GM19240 (cell line): Measurements from ENCODE around the gene NCOA3.

Experiments
- DNase-seq: peaks from one replicate; pipeline ENCODE4 v3.0.0; 2011; ENCODE audit warnings: low spot score; ENCODE audit not compliant: insufficient read length

Gene NCOA3

DNA sequence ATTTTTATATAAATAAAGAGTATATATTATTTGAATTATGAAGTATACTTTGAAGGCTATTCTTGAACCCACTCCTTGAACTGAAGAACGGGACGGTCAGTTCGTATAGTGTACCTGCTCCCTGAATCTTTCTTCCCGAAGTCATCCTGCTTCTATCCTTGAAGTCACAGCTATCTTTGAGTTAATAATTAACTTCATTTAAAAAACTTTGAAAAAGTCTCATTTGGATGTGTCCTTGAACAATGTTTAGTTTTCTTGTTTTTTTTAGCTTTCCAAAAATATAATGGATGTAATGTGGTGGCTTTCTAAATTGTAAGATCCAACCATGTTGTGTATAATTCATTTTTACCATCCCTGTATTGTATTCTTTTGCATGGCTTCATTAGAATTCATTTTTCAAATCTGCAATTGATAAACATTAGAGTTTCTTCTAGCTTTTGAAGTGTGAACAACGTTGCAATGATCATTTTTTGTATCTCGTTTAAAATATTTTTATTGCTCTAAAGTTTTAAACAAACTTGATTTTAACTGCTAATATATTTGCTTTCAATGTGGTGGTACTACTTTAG is 94.4 kb downstream of the NCOA3 start:
- DNase-seq, result no peak

DNA sequence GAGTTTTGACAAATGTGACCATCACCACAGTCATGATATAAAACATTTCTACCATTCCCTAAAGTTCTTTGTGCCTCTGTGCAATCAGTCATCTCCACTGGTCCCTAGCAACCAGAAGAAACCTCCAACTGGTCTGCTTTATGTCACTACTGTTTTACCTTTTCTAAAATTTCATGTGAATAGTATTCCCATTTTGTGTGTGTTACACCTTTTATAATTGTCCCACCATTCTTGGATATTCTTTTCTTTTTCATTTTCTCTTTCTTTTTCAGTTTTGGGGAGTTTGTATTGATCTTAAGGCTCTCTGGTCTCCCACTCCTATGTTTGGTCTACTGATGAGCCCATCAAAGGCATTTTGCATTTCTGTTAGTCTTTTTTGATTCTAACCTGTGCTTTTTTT is 95.4 kb downstream of the NCOA3 start:
- no peak for DNase-seq

DNA sequence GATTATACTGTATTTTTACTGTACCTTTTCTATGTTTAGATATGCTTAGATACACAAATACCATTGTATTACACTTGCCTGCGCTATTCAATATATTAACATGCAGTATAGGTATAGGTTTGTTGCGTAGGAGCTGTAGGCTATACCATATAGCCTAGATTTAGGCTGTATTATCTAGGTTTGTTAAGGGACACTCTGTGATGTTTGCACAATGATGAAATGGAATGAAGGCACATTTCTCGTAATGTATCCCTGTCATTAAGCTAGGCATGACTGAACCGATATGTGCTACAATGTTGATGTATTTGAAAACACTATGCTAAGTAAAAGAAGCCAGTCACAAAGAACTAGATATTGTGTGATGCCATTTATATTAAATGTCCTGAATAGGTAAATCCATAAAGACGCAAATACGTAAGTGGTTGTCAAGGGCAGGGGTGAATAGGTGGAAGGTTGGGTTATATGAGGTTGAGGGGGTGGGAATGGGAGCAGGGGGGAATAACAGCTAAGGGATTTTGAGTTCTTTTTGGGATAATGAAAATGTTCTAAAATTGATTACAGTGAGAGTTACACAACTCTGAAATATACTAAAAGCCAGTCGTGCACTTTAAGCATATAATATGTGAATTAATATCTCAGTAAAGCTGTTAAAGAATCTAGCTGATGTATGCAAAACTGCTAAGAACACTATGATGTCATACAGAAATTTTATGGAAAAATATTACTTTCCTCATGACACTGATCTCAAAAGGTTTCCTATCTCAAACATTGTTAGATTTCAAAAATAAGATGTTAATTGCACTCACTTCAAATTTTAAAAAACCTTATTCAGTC is 97.4 kb downstream of the NCOA3 start:
- DNase-seq, result no peak

DNA sequence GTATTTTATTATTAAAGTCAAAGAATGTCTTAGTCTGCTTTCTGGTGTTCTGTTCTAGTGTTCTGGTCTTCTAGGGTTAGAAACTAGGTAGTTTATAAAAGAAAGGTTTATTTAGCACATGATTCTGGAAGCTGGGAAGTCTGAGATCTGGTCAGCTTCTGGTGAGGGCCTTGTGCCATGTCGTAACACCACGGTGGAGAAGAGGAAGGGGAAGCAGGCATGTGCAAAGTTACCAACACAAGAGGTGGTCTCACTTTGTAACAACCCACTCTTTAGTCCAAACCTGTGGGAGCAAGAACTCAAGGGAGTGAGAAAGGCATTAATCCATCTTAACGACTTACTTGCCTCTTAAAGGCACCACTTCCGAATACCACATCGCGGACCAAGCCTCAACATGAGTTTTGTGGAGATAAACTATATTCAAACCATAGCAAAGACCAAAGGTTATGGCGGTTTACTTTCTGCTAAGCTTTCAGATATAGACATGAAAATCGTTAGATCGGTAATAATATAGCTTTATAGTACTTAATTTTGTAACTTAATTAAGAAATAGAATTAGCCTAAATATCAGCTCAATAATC is 99.4 kb downstream of the NCOA3 start:
- DNase-seq, result no peak

- no peak for DNase-seq
These were observed 101.6 kb downstream of the NCOA3 start for GRCh38 chr20:47603260-47603659.

- no peak for DNase-seq
These were observed 104.2 kb downstream of the NCOA3 start for GRCh38 chr20:47605673-47606413.

- DNase-seq, result no peak
These were observed 104.8 kb downstream of the NCOA3 start for GRCh38 chr20:47606414-47606982.

DNA sequence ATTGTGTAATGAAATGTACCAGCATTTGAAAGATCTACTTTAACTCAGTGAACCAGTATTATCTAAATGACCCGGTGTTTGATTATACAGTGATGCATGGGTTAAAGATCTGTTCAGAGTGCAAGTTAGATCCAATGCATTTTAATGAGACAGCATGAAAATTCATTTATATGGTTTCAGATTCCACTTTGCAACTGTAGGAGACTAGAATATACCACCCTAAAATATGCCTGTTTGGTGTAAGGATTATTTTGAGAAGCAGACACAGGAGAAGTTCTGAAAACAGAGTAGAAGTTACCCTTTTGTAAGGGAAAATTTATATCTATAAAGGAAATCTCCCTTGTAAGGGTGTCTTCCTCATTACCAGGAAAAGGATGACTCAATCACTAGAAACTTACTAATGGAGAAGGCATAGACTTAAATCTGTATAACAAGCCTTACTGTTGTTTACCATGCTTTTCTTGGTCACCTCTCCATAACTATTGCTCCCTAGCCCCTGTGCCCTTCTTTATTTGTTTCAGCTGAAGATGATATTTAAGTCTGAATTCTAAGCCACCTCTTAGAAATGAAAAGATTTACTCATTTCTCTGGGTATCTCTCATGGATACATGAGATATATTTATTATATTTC is 105.4 kb downstream of the NCOA3 start:
- no peak for DNase-seq

DNA sequence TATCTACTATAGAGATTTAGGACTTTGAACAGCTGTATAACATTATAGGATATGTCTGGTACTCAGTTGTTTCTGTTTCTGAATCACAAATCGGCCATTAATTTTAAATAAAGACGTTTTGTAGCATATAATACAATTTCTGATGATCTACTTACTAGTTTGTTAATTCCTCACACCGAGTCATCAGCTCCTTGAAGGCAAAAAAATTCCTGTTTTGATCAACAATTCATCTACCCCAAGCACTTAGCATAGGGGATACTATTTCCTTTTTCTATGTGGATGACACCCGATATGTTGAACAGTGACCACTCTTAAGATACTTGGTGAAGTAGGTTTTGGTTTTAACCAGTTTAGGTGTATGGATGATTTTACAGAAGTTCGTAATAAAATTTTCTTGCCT is 107.3 kb downstream of the NCOA3 start:
- DNase-seq, result no peak

DNA sequence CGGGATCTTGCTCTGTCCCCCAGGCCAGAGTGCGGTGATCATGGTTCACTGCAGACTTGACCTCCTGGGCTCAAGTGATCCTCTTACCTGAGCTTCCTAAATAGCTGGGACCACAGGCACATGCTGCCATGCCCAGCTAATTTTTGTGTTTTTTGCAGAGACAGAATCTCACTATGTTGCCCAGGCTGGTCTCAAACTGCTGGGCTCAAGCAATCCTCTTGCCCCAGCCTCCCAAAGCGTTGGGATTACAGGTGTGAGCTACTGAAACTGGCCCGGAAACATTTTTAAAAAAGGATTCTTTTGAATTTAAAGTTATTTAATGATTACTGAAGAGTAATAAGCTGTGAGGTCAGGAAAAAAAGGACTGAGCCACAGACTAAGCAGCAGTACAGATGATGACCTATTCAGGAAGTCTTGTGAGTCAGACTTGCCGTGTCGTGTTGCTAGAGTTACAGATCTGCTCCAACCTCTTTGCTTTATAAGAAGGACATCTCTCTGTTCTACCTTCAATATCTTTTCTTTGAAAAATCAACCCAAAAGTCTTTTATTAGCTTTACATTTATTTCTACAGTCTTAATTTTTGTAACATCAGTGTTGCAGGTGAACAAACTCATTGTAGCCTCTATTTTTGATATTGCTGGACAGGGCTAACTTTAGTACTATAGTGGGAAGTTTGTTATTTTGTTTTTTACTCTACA is 108.7 kb downstream of the NCOA3 start:
- DNase-seq, result no peak

DNA sequence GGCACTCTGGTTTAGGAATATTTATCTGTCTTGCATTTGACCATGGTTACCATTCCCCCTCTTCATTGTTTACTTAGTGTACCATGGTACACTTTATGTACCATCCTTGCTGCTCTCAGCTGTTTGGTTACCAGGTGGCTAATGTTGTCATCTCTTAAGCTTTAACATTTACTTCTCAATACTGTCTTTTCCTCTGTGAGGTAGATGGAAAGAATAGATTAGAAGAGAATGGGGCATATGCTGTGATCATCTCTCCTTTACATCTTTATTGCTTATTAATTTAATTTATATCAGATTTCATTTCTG is 109.2 kb downstream of the NCOA3 start:
- DNase-seq, result no peak

- no peak for DNase-seq
These were observed 110.1 kb downstream of the NCOA3 start for GRCh38 chr20:47611785-47612184.

GRCh38 chr20:47612670-47613069 is 111.0 kb downstream of the NCOA3 start:
- no peak for DNase-seq

DNA sequence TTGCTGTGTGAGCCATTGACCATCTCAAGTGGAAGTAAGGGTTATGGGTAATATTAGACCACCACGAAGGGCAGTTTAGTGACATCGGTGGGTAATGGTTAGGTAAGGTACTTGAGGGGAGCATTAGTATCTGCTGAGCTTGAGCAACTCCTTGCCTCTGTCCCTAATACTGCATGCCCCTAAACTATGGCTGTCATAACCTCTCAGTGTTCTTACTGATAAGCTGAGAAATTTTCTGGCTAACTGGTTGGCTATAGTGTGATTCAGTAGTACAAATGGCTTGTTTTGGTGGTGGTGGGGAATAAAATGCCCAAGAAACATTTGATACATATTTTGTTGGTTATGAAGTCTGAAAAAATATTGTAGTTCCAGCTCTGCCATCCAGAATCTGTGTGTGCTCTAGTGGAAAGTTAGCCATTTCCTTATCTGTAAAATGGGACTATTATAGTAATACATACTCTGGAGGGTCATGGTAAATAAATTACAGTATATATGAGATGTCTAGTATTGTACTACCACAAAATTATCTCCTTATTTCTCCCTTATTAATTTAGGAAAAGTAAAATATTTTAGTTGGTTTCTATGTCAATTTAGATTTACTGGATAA is 113.1 kb downstream of the NCOA3 start:
- no peak for DNase-seq

- DNase-seq, result no peak
These were observed 116.8 kb downstream of the NCOA3 start for GRCh38 chr20:47618479-47618878.

DNA sequence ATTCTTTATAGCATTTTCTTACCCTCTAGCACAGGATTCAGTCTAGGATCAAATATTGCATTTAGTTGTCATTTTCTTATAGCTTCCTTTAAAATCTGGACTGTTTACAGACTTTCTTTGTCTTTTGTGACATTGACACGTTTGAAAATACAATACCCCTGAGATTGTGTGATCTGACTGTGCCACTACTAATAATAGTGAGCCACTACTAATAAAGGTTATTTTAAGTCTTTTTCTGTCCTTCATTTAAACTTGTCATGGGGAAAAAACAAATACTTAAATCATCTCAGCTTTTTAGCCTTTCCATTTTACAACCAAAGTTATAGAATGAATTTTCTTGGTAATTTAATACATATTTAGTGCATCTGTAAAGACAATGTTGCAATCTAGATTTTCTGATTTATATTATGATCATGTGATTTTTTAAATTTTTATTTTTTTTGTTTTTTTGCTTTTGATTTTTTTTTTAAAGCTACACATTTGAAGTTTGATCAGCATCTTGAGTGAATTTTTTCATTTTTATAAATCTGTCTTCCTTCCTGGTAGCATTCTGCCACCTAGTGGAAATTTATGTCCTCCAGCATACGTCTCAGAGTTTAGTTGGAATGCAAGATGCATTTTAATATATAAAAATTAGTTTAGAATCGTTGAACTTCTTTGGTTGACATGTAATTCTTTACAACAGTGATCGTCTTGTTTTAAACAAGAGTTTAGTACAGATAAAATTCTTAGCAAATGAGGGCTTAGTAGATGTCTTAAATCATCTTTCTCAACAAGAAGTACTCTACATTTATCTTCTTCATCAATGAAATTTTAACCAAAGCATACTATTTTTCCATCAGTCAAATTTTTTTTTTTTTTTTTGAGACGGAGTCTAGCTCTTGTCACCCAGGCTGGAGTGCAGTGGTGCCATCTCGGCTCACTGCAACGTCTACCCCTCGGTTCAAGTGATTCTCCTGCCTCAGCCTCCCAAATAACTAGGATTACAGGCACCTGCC is 119.4 kb downstream of the NCOA3 start:
- no peak for DNase-seq

- DNase-seq, result no peak
These were observed 120.5 kb downstream of the NCOA3 start for GRCh38 chr20:47622118-47622665.

GRCh38 chr20:47623206-47623605 is 121.5 kb downstream of the NCOA3 start:
- DNase-seq, result no peak

GRCh38 chr20:47627540-47627939 is 125.9 kb downstream of the NCOA3 start:
- DNase-seq, result no peak
